Measurements from ENCODE around the gene CPXM1. TPM values are rescaled to one million over a fixed set of nuclear protein-coding genes. Genes with fewer than 3 reads are reported as not detected.

Gene CPXM1
- total and polyA plus RNA-seq, 10 donors, result 0.23 to 2.9 (median 0.48) TPM

- no peaks in the 10 kb centered on the region for H3K27me3 ChIP-seq (replicated peaks in 1 of 7)
- no peaks in the 10 kb centered on the region for H3K9me3 ChIP-seq
- H3K4me1 ChIP-seq, result peaks cover 8 to 45% (median 32%) of the 10 kb centered on the region in 6 donors
- TF ChIP-seq POLR2AphosphoS5 (IDR thresholded peaks at IDR 0.05) (no peak), CTCF (IDR thresholded peaks at IDR 0.05 in 8 of 11, conservative IDR thresholded peaks at IDR 0.05 in 3 of 11) (no peak), POLR2A (IDR thresholded peaks at IDR 0.05) (no peak)
- no peak for DNase-seq
- H3K36me3 ChIP-seq, result peaks cover 0 to 48% (median 3%) of the 10 kb centered on the region in 6 donors
- H3K27ac ChIP-seq, result peak overlapping the region; percentile 89 to 97 (median 96)
- 86 to 96% (median 89%) methylated on average over 16 to 21 of the region's 21 CpGs for WGBS, 5 donors
- peak overlapping the region; percentile 73 to 98 (median 96) for H3K4me3 ChIP-seq
- intact Hi-C loops (cut with DNase I; ENCODE audit: low total_unique reads), result no loop called here
Observed at GRCh38 chr20:2839732-2840137, 39.3 kb upstream of the CPXM1 start.

GRCh38 chr20:2838847-2839671, 38.6 kb upstream of the CPXM1 start:
- no peak for TF ChIP-seq CTCF (IDR thresholded peaks at IDR 0.05 in 8 of 11, conservative IDR thresholded peaks at IDR 0.05 in 3 of 11)
- 93 to 98% (median 96%) methylated on average over 14 to 15 of the region's 15 CpGs for WGBS, 5 donors
- Histone ChIP-seq H3K27me3 (replicated peaks in 1 of 7) (no peaks in the 10 kb centered on the region), H3K4me1 (peaks cover 8 to 45% (median 32%) of the 10 kb centered on the region in 6 donors), H3K9me3 (no peaks in the 10 kb centered on the region), H3K36me3 (peaks cover 0 to 46% (median 3%) of the 10 kb centered on the region in 6 donors), H3K4me3 (peak overlapping the region in 1 of 8 donors; percentile 84), H3K27ac (no peak overlapping the region)
- no peak for DNase-seq
- intact Hi-C loops (cut with DNase I; ENCODE audit: low total_unique reads), result no loop called here

GRCh38 chr20:2838170-2838797, 37.9 kb upstream of the CPXM1 start:
- intact Hi-C loops (cut with DNase I; ENCODE audit: low total_unique reads), result no loop called here
- Histone ChIP-seq H3K27me3 (replicated peaks in 1 of 7) (no peaks in the 10 kb centered on the region), H3K9me3 (no peaks in the 10 kb centered on the region), H3K36me3 (peaks cover 0 to 38% (median 3%) of the 10 kb centered on the region in 6 donors), H3K4me3 (no peak overlapping the region), H3K4me1 (peaks cover 8 to 43% (median 32%) of the 10 kb centered on the region in 6 donors), H3K27ac (no peak overlapping the region)
- WGBS, 5 donors, result 88 to 92% (median 91%) methylated on average over 17 to 19 of the region's 19 CpGs
- TF ChIP-seq POLR2A (IDR thresholded peaks at IDR 0.05) (no peak), POLR2AphosphoS5 (IDR thresholded peaks at IDR 0.05) (peak in 1 of 3 donors; percentile 27), CTCF (IDR thresholded peaks at IDR 0.05 in 8 of 11, conservative IDR thresholded peaks at IDR 0.05 in 3 of 11) (no peak)
- DNase-seq, result no peak

Data from spleen (tissue), 11 donors.